GM19193 (cell line): ENCODE data around the gene LRRC8D.

ENCODE experiments used
- POLR2A ChIP-seq: IDR thresholded peaks from 4 replicates; pipeline ENCODE4 v1.6.1; 2011; ENCODE audit not compliant: insufficient read depth, insufficient read length; ENCODE audit errors: extremely low read depth

LRRC8D gene

DNA sequence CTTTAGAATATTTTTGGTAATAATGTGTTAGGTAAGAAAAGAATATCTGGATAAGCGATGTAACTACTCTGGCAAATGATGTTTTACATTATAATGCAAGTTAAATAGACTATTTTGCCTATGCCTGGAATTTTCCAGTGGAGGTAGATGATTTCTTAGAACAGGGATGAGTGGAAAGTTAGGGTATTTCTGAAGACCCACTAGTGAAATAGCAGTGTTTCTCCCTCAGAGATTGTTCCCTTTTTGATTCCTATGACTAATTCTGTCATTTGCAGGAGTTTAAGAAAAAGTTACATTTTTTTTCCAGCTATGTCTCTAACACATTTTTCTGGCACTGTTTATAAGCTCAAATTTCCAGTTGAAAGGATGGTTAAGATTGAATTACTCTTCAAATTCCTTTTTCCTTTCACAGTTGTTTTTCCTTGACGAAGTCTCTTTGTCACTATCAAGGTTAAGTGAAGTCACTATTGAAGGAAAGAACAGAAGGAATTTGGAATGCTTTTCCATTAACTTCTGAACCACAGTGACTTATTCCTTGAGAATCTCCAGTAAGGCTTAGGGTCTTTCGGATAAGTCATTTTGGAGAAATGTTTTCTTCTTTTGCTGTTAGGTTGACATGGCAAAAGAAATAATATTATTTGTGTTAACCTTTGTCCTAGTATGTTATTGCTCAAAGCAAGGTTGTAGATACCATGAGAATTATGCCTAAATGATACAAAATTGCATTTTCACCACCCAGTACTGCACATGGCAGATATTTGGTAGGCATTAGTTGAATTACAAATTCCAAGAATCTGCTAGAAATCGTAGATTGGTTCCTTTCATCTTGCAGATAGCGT is 131.2 kb downstream of the LRRC8D start:
- no peak for TF ChIP-seq POLR2A

DNA sequence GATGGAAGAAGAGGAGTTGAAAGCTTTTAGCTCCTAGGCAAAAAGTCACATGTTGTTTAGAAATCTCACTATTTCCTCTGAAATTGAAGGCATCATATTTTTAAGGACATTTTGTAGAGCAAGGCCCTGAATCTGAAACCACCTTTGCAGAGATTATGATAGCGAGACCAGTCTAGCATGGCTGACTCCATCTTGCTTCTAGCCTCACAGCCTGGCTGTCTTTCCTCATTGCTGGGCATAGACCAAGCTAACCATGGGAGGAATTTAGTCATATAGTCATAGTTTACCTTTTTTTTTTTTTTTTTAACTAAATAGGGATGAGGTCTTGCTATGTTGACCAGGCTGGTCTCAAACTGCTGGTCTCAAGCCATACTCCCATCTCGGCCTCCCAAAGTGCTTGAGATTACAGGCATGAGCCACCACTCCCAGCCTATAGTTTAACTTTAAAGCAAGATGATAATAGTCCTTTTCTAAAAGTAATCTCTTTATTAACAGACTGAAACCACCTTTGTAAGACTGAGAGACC is 131.8 kb downstream of the LRRC8D start:
- no peak for TF ChIP-seq POLR2A

DNA sequence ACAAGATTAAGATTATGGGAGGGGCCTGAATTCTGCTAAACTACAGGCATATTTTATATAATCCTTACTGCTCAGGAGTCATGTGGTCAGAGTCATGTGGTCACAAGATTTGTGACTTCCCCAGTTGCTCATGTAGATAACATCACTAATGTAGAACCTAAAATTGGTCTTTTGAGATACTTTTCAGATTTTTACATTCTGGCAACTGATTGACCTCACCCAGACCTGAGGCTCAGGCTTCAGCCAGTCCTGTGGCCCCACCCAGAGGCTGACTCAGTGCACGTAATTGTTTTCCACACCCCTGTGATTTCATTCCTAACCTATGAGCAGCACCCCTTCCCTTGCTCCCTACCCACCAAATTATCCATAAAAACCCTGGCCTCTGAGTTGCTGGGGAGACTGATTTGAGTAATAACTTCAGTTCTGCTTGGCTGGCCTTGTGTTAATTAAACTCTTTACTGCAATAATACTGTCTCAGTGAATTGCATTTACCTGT is 132.3 kb downstream of the LRRC8D start:
- no peak for TF ChIP-seq POLR2A

DNA sequence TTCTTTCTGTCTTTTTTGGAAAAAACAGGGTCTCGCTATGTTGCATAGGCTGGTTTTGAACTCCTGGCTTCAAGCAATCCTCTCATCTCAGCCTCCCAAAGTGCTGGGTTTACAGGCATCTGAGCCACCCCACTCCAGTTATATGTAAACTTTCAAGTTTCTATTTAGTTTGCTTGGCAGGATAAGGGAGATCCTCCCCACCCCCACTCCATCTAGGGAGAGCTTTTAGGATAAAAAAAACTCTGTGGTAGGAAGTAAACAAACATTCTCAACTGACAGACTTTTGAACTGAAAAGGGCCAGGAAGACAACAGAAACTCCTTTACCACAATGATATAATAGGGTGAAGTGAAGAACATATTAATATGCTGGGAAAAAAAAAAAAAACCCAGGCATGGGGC is 133.1 kb downstream of the LRRC8D start:
- TF ChIP-seq POLR2A = no peak

DNA sequence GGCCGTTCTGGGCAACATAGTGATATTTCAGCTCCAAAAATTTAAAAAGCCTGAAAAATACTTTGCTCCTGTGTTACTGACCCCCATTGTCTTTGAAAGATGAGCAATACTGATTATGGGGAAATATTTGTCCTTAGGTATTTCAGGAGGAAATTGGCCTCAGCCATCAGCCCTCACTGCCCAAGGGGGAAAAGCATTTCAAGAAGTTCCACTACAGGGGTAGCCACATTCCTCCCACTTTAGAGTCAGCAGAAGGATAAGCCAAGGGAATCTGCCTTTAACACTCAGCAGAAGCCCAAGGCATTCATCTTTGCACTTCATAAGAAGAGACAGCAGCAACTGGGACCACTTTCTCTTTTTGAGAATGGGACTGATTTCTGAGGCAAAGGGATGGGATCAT is 133.6 kb downstream of the LRRC8D start:
- TF ChIP-seq POLR2A = no peak

DNA sequence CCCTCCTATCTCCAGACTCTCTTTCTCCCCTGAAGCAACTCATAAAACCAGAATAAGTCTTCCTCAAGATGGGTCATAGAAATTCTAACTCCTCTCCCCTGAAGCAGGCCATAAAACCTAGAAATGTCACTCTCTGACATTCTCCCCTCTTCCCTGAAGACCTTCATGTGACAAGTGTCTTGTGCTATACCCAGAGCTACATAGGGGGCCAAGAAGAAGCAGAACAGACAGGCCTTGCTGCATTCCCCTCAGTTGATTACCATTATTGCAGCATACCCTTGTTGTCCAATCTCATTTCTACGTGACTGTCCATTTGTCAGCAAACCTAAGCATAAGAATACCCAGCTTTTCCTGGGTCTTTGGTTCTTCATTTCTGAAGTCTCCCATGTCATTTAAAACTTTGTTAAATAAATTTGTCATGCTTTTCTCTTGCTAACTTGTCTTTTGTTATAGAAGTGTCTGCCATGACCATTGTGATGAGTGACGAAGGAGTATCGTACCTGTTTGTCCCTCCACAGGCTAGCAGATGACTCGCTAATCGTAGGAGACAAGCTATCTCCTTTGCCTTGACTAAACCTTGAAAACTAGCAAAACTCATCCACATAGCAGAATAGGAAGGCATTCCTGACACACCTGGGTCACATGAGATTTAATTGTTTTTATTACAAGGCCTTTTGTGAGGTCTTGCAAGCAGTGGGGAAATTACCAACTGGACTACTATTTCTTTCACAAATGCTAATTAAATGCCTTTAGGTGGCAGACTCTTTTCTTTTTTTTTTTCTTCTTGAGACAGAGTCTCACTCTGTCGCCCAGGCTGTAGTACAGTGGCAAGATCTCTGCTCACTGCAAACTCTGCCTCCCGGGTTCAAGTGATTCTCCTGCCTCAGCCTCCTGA is 134.7 kb downstream of the LRRC8D start:
- TF ChIP-seq POLR2A = no peak

DNA sequence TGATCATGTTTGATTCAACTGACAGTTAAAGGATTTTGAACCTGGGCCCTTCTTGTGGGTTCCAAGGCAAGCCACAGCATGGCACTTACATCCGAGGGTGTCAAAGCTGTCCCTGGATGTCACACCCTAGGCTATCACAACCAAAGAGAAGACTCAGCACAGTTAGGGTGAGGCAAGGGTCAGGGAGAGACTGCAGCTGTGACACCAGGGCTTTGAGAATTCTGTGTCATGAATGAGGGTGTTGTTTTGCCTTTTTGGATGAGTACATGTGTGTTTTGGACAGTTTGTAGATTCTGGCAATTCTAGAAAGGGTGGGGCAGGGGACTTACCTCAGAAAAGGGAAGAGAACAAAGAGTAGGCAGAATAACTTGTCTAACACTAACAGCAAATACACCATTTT is 136.3 kb downstream of the LRRC8D start:
- TF ChIP-seq POLR2A = no peak

DNA sequence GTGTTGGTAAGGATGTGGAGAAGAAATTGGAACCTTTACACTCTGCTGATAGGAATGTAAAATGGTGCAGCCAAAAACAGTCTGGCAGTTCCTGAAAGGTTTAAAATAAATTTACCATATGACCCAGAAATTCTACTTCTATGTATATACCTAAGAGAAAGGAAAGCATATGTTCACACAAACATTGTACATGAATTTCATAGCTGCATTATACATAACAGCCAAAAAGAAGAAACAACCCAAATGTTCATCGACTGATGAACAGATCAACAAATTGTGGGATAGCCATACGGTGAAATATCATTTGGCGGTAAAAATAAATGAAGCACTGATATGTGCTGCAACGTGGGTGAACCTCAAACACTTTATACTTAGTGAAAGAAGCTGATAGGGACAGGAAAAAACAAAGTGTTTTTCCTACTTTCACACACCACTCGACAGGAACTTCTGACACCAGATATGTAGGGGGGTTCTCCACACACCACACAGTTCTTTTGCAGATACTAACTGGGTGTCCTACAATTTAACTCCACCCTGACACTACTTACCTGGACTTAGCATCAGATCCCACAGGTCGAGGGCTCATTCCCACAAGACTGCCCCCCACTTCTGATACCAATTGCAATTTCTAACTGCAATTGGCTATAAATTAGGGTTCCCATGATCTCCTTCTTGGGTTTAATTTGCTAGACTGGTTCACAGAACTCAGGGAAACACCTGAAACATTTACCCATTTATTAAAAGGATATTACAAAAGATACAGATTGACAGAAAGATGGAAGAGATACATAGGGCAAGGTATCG is 138.2 kb downstream of the LRRC8D start:
- no peak for TF ChIP-seq POLR2A

DNA sequence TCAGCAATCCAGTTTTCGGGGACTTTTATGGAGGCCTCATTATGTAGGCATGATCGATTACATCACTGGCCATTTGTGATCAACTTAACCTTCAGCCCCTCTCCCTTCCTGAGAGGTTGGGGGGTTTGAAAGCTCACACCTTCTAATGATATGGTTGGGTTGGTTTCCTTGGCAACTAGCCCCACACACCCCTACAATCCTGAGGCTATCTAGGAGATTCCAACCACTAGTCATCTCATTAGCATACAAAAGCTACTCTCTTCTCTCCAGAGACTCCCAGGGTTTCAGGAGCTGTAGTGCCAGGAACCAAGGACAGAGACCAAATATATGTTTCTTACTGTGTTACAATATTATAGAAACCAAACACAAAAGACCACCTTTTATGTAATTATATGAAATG is 138.9 kb downstream of the LRRC8D start:
- TF ChIP-seq POLR2A = no peak

DNA sequence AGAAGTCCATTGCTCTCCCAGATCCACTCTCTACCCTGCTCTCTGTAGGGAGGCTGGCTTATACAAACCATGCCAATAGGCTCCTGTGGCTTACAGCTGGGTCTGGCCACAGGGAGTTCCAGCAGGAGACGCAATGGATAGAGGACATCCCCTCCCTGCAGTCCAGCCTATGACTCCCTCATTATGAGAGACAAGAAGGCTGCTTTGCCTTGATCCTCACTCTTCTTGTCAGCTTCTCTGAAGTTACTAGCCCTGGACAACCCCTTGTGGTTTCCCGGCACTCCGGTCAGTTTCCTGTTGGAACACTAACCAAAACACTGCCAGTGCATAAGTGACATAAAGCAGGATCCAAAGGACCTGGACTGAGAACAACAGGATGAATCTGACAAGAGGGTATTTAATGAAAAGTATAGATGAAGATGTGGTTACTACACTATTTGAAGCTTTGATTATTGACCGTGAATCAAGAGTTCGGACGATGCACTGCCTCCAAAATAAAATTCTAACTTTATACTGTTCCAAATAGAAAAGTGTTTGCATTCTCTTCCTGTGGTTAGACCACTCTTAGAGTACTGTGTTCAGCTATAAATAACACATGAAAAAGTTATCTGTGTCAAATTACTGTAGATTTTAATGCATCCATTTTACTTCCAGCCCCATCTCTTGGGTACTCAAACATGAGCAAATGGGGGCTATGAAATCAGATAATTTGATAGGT is 141.4 kb downstream of the LRRC8D start:
- TF ChIP-seq POLR2A = no peak

DNA sequence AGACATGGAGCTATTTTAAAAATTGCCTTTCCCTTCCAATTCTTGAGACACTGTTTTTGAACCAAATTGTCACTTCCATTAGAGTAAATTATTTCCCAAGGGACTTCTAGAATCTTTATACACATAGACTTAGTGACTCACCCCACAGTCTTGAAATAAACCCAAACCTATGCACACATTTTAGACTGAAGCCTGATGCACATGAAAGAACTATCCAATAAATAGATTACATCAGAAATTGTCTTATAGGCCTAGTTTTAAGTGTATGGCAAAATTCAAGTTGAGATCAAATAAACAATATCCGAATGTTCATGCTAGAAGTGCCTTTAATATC is 141.9 kb downstream of the LRRC8D start:
- no peak for TF ChIP-seq POLR2A

DNA sequence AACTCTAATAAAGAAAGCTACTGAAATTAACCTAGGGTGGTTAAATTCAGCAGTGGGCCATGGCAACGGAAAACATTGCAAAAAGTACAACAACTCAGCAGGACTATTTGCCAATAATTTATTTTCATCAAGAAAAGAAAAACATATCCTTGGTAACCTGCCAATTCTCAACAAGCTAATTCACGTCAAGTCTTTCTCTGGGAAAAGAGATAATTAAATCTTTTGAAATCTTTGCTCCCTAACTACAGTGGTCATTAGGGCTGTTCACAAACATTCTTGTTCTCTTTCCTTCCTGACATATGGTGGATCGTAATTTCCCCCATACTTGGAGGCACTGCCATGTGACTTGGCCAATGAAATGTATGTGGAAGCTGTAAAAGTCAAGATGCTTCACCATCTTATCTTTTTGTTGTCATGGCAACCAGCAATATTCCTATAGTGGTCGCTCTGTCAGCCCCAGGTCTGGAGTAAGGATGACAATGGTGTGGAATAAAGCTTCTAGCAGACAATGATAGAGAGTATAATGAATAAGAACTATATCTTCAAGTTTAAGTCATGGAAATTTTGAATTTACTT is 144.4 kb downstream of the LRRC8D start:
- no peak for TF ChIP-seq POLR2A

DNA sequence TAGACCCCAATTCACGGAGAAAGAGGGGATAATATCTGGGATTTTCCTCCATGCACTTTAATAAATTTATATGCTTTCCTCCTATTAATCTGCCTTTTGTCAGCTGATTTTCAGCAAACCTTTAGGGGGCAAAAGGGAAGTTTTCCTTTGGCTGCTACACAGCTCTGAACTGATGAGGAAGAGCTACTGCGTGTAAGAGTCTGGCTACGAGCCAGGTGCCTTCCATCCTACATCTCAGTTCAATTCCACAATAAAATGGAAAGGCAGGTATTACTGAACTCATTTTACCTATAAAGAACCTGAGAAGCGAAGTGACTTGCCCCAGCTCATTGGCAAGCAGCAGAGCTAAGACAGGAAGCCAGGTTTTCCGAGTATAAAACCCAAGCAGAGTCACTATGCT is 145.8 kb downstream of the LRRC8D start:
- TF ChIP-seq POLR2A = no peak

DNA sequence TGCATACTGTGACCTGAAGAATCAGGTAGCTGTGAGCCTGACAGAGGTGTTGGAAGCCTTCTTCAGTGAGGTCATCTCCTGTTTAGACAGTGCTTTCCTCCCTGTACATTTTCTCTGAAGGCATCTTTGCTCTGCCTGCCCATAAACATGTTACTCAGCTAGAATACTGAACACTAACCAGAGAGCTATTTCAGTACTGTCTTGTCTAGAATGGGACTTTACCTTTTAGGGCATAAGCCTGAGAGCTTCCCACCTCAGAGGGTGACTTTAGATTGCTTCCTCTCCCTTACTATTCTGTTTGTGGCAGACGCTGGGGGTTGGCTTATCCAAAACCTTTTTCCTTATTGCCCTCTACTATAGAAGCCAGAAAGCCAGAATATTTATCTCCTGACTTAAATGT is 150.8 kb downstream of the LRRC8D start:
- TF ChIP-seq POLR2A = no peak
